ENCODE data around the gene NEURL4. TPM values are rescaled to one million over a fixed set of nuclear protein-coding genes. Genes with fewer than 3 reads are reported as not detected.
"Not testable (repeated sequence)": the region's sequence is repeated elsewhere in the genome, so short reads cannot be mapped to it uniquely, and the experiment has no call there.

NEURL4 gene
- total RNA-seq, 4 donors from 2014 or later: 10.4 to 16.1 (median 11.5) TPM

- no peak for DNase-seq (ENCODE audit: low spot score)
- no peak for ATAC-seq (ENCODE audit: low FRiP score)
- no peak for TF ChIP-seq CTCF (IDR thresholded peaks at IDR 0.05)
Measured at GRCh38 chr17:7334938-7335538, 5.9 kb upstream of the NEURL4 start.

- not testable (repeated sequence) for ATAC-seq (ENCODE audit: low FRiP score); DNase-seq (ENCODE audit: low spot score)
Measured at GRCh38 chr17:7332600-7333069, 3.5 kb upstream of the NEURL4 start.

- no peak for TF ChIP-seq CTCF (IDR thresholded peaks at IDR 0.05)
- ATAC-seq (ENCODE audit: low FRiP score): no peak
- DNase-seq (ENCODE audit: low spot score): no peak
Measured at GRCh38 chr17:7332111-7332510, 3.0 kb upstream of the NEURL4 start.

GRCh38 chr17:7330638-7331015 is 1.5 kb upstream of the NEURL4 start:
- no peak for DNase-seq (ENCODE audit: low spot score)
- no peak for TF ChIP-seq CTCF (IDR thresholded peaks at IDR 0.05)
- ATAC-seq (ENCODE audit: low FRiP score): no peak

GRCh38 chr17:7329997-7330637 is 982 bp upstream of the NEURL4 start:
- no peak for DNase-seq (ENCODE audit: low spot score)
- peak; percentile 69 for ATAC-seq (ENCODE audit: low FRiP score)
- TF ChIP-seq CTCF (IDR thresholded peaks at IDR 0.05): no peak

GRCh38 chr17:7329374-7329996 is 350 bp upstream of the NEURL4 start:
- DNase-seq (ENCODE audit: low spot score) (peak; percentile 91), ATAC-seq (ENCODE audit: low FRiP score) (peak; percentile 84)
- no peak for TF ChIP-seq CTCF (IDR thresholded peaks at IDR 0.05)

- TF ChIP-seq CTCF (IDR thresholded peaks at IDR 0.05): no peak
- DNase-seq (ENCODE audit: low spot score): no peak
- no peak for ATAC-seq (ENCODE audit: low FRiP score)
Measured at GRCh38 chr17:7328009-7328408, 1.1 kb downstream of the NEURL4 start.
